HFF-Myc (cell line): Measurements from ENCODE around the gene ATN1.

ENCODE experiments used
- DNase-seq: peaks from one replicate; pipeline ENCODE4 v3.0.0-alpha.2; 2011; ENCODE audit warnings: low read depth; ENCODE audit errors: extremely low read depth
- H3K4me3 ChIP-seq: replicated peaks from 2 replicates; pipeline ENCODE4 v1.5.1; 2011; ENCODE audit warnings: low read depth, mild to moderate bottlenecking, control low read depth, low read length
- CTCF ChIP-seq: IDR thresholded peaks from 2 replicates; pipeline ENCODE4 v1.5.1; 2012; ENCODE audit warnings: mild to moderate bottlenecking, low read depth, low read length, control low read depth; ENCODE audit errors: missing control alignments

The ATN1 gene

GRCh38 chr12:6937481-6938352 is 10.0 kb downstream of the ATN1 start:
- no peak for DNase-seq
- TF ChIP-seq CTCF, result peak; percentile 88
- peak overlapping the region; percentile 54 for H3K4me3 ChIP-seq

DNA sequence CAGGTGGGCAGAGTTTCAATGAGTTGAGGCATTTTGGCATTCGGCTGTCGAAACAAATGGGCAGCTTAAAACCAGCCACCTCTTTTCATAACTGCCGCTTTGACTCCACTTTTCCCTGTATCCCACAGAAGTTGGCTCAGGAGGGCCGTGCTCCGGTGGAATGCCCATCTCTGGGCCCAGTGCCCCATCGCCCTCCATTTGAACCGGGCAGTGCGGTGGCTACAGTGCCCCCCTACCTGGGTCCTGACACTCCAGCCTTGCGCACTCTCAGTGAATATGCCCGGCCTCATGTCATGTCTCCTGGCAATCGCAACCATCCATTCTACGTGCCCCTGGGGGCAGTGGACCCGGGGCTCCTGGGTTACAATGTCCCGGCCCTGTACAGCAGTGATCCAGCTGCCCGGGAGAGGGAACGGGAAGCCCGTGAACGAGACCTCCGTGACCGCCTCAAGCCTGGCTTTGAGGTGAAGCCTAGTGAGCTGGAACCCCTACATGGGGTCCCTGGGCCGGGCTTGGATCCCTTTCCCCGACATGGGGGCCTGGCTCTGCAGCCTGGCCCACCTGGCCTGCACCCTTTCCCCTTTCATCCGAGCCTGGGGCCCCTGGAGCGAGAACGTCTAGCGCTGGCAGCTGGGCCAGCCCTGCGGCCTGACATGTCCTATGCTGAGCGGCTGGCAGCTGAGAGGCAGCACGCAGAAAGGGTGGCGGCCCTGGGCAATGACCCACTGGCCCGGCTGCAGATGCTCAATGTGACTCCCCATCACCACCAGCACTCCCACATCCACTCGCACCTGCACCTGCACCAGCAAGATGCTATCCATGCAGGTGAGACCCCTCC is 10.8 kb downstream of the ATN1 start:
- no peak overlapping the region for H3K4me3 ChIP-seq
- DNase-seq, result no peak
- no peak for TF ChIP-seq CTCF

- no peak for DNase-seq
- TF ChIP-seq CTCF, result no peak
Measured at GRCh38 chr12:6939191-6939540, 11.4 kb downstream of the ATN1 start.

GRCh38 chr12:6941267-6941666 is 13.5 kb downstream of the ATN1 start:
- no peak for TF ChIP-seq CTCF
- DNase-seq, result no peak

More at GRCh38 chr12:6939191-6939540, 11.4 kb downstream of the ATN1 start:
- no peak overlapping the region for H3K4me3 ChIP-seq

GRCh38 chr12:6941782-6942181 is 14.0 kb downstream of the ATN1 start:
- TF ChIP-seq CTCF, result no peak
- DNase-seq, result no peak
- no peak overlapping the region for H3K4me3 ChIP-seq

More at GRCh38 chr12:6941267-6941666, 13.5 kb downstream of the ATN1 start:
- no peak overlapping the region for H3K4me3 ChIP-seq

- no peak overlapping the region for H3K4me3 ChIP-seq
- TF ChIP-seq CTCF, result no peak
- DNase-seq, result no peak
Measured at GRCh38 chr12:6942331-6942665, 14.5 kb downstream of the ATN1 start.
